GM12865 (cell line): ENCODE results near the gene ITGB6.

Source experiments
- DNase-seq: peaks from one replicate; pipeline ENCODE4 v3.0.0; 2010; ENCODE audit warnings: low read depth
- H3K4me3 ChIP-seq: 2 replicates; pipeline ENCODE4 v1.5.1; 2011; ENCODE audit warnings: mild to moderate bottlenecking, low read depth, low read length, control low read depth
- CTCF ChIP-seq: IDR thresholded peaks from 2 replicates; pipeline ENCODE4 v1.5.1; 2011; ENCODE audit warnings: low read length, control low read depth, low read depth, inconsistent platforms; ENCODE audit not compliant: insufficient read depth; ENCODE audit errors: missing control alignments

Gene ITGB6

DNA sequence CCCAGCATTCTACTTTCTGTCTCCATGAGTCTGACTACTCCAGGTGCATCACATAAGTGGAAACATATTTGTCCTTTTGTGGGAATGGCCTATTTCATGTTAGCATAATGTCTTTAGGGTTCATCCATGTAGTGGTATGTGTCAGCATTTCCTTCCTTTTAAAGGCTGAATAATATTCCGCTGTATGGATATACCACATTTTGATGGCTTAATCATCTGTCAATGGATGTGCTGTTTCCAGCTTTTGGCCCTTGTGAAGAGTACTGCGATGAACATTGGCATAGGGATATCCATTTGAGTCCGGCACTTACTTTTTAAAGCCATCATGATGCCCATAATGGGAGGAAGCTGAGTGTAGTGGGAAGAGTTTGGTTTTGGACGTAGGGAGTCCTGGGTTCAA is 6.4 kb upstream of the ITGB6 start:
- no peak overlapping the region for H3K4me3 ChIP-seq
- TF ChIP-seq CTCF, result no peak
- no peak for DNase-seq

DNA sequence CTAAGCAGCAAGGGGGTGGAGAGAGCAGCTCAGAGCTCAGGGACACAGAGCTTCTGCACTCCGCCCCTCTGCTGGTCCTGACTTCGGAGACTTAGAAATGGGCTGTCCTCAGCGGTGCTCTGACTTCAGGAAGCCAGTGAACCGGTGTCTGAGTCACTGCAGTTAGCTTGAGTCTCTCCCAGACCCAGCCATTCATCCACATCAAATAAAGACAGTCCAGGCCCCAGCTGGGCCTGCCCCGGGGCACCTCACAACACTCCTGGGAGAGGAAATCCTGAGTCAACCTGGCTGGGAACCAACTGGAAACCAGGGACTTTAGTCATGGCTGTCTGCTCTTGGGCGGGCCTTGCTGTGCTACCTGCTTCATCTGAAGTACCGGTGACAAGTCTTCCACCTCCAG is 5.4 kb upstream of the ITGB6 start:
- no peak overlapping the region for H3K4me3 ChIP-seq
- TF ChIP-seq CTCF, result no peak
- no peak for DNase-seq

DNA sequence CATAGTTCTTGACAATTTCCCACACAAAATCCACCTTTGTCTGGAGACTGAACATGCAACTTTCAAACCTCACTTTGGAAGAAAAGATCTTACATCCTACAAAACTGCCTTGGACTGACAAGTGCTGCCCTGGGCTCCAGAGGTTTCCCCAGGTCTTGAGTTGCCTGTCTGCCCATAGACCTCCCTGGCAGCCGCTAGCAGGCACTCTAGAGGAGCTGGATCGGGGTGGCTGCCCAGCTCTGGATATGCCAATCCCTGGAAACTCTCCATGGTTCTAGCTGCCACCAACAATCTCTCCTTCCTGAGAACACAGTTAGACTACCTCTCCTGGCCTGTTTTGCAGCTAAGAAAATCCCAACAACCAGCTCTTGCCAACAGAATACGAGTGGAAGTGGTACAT is 3.4 kb upstream of the ITGB6 start:
- TF ChIP-seq CTCF, result no peak
- no peak overlapping the region for H3K4me3 ChIP-seq
- DNase-seq, result no peak

GRCh38 chr2:160203007-160203406 is 2.9 kb upstream of the ITGB6 start:
- no peak for DNase-seq
- no peak for TF ChIP-seq CTCF
- no peak overlapping the region for H3K4me3 ChIP-seq

- DNase-seq, result peak; percentile 35
- no peak for TF ChIP-seq CTCF
- no peak overlapping the region for H3K4me3 ChIP-seq
These were observed 1.9 kb upstream of the ITGB6 start for GRCh38 chr2:160201849-160202539.

DNA sequence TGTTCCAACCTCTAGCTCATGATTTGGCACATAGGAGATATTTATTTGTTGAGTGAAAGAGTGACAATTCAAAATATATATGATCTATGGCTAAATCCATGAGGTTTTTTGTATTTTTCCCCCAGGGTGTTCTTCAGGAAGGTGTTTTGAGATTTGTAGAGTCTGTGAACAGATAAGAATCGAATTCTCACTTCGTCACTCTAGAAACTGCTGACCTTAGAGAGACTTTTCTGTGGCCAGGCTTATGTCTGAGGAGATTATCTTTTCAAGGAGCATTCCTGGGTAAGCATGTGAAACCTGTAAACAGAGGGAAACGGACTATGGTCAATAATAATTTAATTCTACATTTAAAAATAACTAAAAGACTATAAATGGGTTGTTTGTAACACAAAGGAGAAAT is 849 bp upstream of the ITGB6 start:
- H3K4me3 ChIP-seq, result no peak overlapping the region
- DNase-seq, result no peak
- no peak for TF ChIP-seq CTCF

DNA sequence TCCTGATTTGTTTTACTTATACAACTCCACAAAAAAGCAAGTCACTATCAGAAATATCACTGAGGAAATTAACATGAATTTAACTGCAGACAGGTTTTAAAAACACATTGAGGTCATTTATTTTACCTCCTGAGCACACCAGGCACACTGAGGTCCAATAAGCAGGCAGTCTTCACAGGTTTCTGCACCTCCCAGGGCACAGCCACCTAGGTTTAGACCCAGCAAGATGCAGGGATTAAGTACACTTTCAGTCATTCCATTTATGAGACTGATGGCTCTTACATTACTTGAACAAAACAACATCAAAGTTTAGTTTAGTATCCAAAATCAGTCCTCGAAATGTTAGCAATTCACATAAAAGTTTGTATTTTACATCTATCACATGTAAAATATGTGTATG is 1.0 kb downstream of the ITGB6 start:
- TF ChIP-seq CTCF, result no peak
- H3K4me3 ChIP-seq, result no peak overlapping the region
- DNase-seq, result no peak
